Neuronal stem cell (in vitro differentiated cells): Measurements from ENCODE around the gene CTNND2.

Experiments used
- DNase-seq: peaks from one replicate; pipeline ENCODE4 v3.0.0-alpha.2; 2013; ENCODE audit warnings: low spot score
- H2AFZ ChIP-seq: one replicate; pipeline ENCODE4 v1.6.1; 2013; ENCODE audit warnings: mild to moderate bottlenecking, low read length, inconsistent platforms
- H2AK5ac ChIP-seq: 2 replicates; pipeline ENCODE4 v1.6.1; 2013; ENCODE audit warnings: low read depth, mild to moderate bottlenecking, inconsistent platforms, low read length, moderate library complexity, mixed read lengths
- H2BK120ac ChIP-seq: 2 replicates; pipeline ENCODE4 v1.6.1; 2013; ENCODE audit warnings: low read depth, mild to moderate bottlenecking, inconsistent platforms, low read length, moderate library complexity, mixed read lengths
- H2BK12ac ChIP-seq: one replicate; pipeline ENCODE4 v1.6.1; 2013; ENCODE audit warnings: low read length, inconsistent platforms
- H2BK15ac ChIP-seq: 2 replicates; pipeline ENCODE4 v1.6.1; 2013; ENCODE audit warnings: mild to moderate bottlenecking, low read length, inconsistent platforms, mixed read lengths
- H2BK5ac ChIP-seq: one replicate; pipeline ENCODE4 v1.6.1; 2013; ENCODE audit warnings: inconsistent platforms, mild to moderate bottlenecking, low read length, moderate library complexity
- H3K14ac ChIP-seq: one replicate; pipeline ENCODE4 v1.6.1; 2013; ENCODE audit warnings: low read length, inconsistent platforms
- H3K18ac ChIP-seq: 2 replicates; pipeline ENCODE4 v1.6.1; 2013; ENCODE audit warnings: low read length, inconsistent platforms
- H3K23ac ChIP-seq: 2 replicates; pipeline ENCODE4 v1.6.1; 2013; ENCODE audit warnings: low read depth, mild to moderate bottlenecking, mixed read lengths, low read length, inconsistent platforms; ENCODE audit not compliant: poor library complexity
- H3K27ac ChIP-seq: replicated peaks from 3 replicates; pipeline ENCODE4 v1.5.1; 2013; ENCODE audit warnings: low read length, inconsistent platforms
- H3K27me3 ChIP-seq, 3 experiments: 2 replicates each; pipeline ENCODE4 v1.6.1; 2013; ENCODE audit warnings: low read length in 3 of 3, mild to moderate bottlenecking in 2 of 3, inconsistent platforms in 1 of 3, low read depth in 1 of 3, mixed read lengths in 1 of 3, moderate library complexity in 1 of 3; ENCODE audit not compliant: control insufficient read depth in 3 of 3, insufficient read depth in 3 of 3
- H3K36me3 ChIP-seq, 2 donors: replicated peaks in 1 of 2; 2 replicates each; pipeline ENCODE4 v1.6.1; 2013; ENCODE audit warnings: low read length in 2 of 2; ENCODE audit not compliant: control insufficient read depth in 2 of 2, insufficient read depth in 2 of 2
- H3K4ac ChIP-seq: 2 replicates; pipeline ENCODE4 v1.6.1; 2013; ENCODE audit warnings: inconsistent platforms, mild to moderate bottlenecking, low read length, moderate library complexity
- H3K4me1 ChIP-seq, 2 donors: 1 replicate in 1 of 2; 2 replicates in 1 of 2; pipeline ENCODE4 v1.6.1; 2013; ENCODE audit warnings: low read length in 2 of 2, low read depth in 1 of 2; ENCODE audit not compliant: control insufficient read depth in 2 of 2, insufficient read depth in 1 of 2
- H3K4me2 ChIP-seq: one replicate; pipeline ENCODE4 v1.6.1; 2013; ENCODE audit warnings: mild to moderate bottlenecking, low read length, inconsistent platforms; ENCODE audit not compliant: insufficient read depth, poor library complexity, severe bottlenecking
- H3K4me3 ChIP-seq, 2 donors: 2 replicates each; pipeline ENCODE4 v1.5.1; 2013; ENCODE audit warnings: low read length in 2 of 2, mild to moderate bottlenecking in 2 of 2, inconsistent platforms in 1 of 2, moderate library complexity in 1 of 2
- H3K79me1 ChIP-seq: one replicate; pipeline ENCODE4 v1.6.1; 2013; ENCODE audit warnings: low read depth, mild to moderate bottlenecking, inconsistent platforms, low read length, moderate library complexity
- H3K9ac ChIP-seq: one replicate; pipeline ENCODE4 v1.6.1; 2013; ENCODE audit warnings: mild to moderate bottlenecking, low read depth, low read length, inconsistent platforms; ENCODE audit not compliant: poor library complexity
- H3K9me3 ChIP-seq, 2 donors: replicated peaks in 1 of 2; 2 replicates each; pipeline versions ENCODE3 to v1.6.1; 2013; ENCODE audit warnings: low read length in 2 of 2, mild to moderate bottlenecking in 2 of 2, inconsistent platforms in 1 of 2, low read depth in 1 of 2, mixed read lengths in 1 of 2, moderate library complexity in 1 of 2; ENCODE audit not compliant: control insufficient read depth in 2 of 2, insufficient read depth in 1 of 2
- H4K8ac ChIP-seq: one replicate; pipeline ENCODE4 v1.6.1; 2013; ENCODE audit warnings: low read depth, mild to moderate bottlenecking, inconsistent platforms, low read length, moderate library complexity
- H4K91ac ChIP-seq: one replicate; pipeline ENCODE4 v1.6.1; 2013; ENCODE audit warnings: low read length, low read depth, mild to moderate bottlenecking, inconsistent platforms; ENCODE audit not compliant: poor library complexity
- WGBS, 2 donors: extraction: QIAGEN DNeasy Blood & Tissue Kit; methylation state at CpG; one replicate each; pipeline ENCODE4 v1.1.7; 2013; ENCODE audit warnings: missing lambda C conversion rate in 2 of 2, mixed read lengths in 1 of 2; ENCODE audit not compliant: insufficient read length in 2 of 2, insufficient replicate concordance in 1 of 2; ENCODE audit errors: extremely low coverage in 2 of 2; 5-methylcytosine and 5-hydroxymethylcytosine counted together

The CTNND2 gene

DNA sequence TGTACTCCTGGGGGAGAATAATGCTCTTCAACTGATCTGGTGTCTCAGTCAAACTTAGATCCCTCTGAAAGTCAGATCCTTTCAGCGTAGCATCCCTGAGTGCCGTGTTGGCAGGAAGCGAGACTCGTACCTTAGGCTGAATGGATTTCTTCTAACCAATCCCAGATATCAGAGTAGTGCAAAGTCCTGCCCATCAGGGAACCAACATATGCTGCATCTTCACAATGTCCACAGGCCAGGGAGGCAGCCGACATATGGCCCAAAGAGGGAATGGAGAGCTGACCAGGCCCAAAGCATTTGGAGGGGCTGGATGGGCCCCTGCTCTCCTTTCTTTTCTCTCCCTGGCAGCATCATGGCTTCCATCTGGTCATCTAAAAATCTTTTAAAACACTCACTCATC lies 646.2 kb downstream of the CTNND2 start:
- Histone ChIP-seq H3K14ac (no peak overlapping the region), H3K27ac (no peak overlapping the region), H4K8ac (no peak overlapping the region), H3K4me1 (no peaks in the 10 kb centered on the region), H2BK120ac (no peak overlapping the region), H3K79me1 (no peaks in the 10 kb centered on the region), H3K27me3 (no peaks in the 10 kb centered on the region), H3K36me3 (no peaks in the 10 kb centered on the region), H2AK5ac (no peak overlapping the region), H2BK12ac (no peak overlapping the region), H2BK15ac (no peak overlapping the region), H3K9me3 (no peaks in the 10 kb centered on the region), H2BK5ac (no peak overlapping the region), H2AFZ (no peak overlapping the region), H3K4ac (no peak overlapping the region), H3K9ac (no peak overlapping the region), H3K4me2 (no peak overlapping the region), H3K23ac (no peak overlapping the region), H3K18ac (no peak overlapping the region), H3K4me3 (no peak overlapping the region), H4K91ac (no peak overlapping the region)
- no CpG with 5 or more reads among the region's 5 CpGs for WGBS, 2 donors
- no peak for DNase-seq

- Histone ChIP-seq H2AK5ac (no peak overlapping the region), H2BK12ac (no peak overlapping the region), H2AFZ (no peak overlapping the region), H3K36me3 (peaks cover 0 to 4% of the 10 kb centered on the region in 2 donors), H3K14ac (no peak overlapping the region), H3K9ac (no peak overlapping the region), H2BK5ac (no peak overlapping the region), H3K9me3 (no peaks in the 10 kb centered on the region), H2BK15ac (no peak overlapping the region), H3K18ac (no peak overlapping the region), H3K4me2 (no peak overlapping the region), H3K27ac (no peak overlapping the region), H3K23ac (no peak overlapping the region), H3K27me3 (no peaks in the 10 kb centered on the region), H4K8ac (no peak overlapping the region), H3K4ac (no peak overlapping the region), H2BK120ac (no peak overlapping the region), H3K4me3 (no peak overlapping the region), H4K91ac (no peak overlapping the region), H3K79me1 (no peaks in the 10 kb centered on the region), H3K4me1 (peaks cover 2 to 16% of the 10 kb centered on the region in 2 donors)
- no peak for DNase-seq
These were observed 651.7 kb downstream of the CTNND2 start for GRCh38 chr5:11252523-11252922.

DNA sequence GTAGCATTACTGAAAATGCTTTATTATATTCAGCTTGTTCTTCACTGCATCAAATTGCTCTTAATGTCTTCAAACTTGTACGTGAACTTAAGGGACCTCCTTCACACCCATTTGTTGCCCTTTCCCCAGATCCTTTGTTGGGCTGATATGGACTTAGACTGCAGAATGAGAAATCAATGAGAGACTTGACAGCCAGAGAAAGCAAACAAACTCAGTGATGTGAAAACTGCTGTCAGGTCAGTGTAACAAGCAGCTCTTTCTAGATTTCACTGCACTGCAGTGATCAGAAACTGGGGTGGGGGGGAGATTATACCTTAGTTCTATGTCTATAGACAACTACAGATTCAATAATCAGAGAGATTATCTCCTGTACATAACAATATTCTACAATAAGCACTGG lies 652.2 kb downstream of the CTNND2 start:
- Histone ChIP-seq H2AFZ (no peak overlapping the region), H2BK12ac (no peak overlapping the region), H4K91ac (no peak overlapping the region), H2AK5ac (no peak overlapping the region), H2BK5ac (no peak overlapping the region), H3K79me1 (no peaks in the 10 kb centered on the region), H3K4ac (no peak overlapping the region), H3K27ac (no peak overlapping the region), H3K27me3 (no peaks in the 10 kb centered on the region), H2BK120ac (no peak overlapping the region), H3K4me2 (no peak overlapping the region), H3K36me3 (peaks cover 0 to 4% of the 10 kb centered on the region in 2 donors), H3K9ac (no peak overlapping the region), H4K8ac (no peak overlapping the region), H3K18ac (no peak overlapping the region), H3K4me3 (no peak overlapping the region), H3K23ac (no peak overlapping the region), H3K4me1 (peaks cover 2 to 16% of the 10 kb centered on the region in 2 donors), H3K9me3 (no peaks in the 10 kb centered on the region), H3K14ac (no peak overlapping the region), H2BK15ac (no peak overlapping the region)
- DNase-seq, result no peak
- WGBS, 2 donors, result no CpG with 5 or more reads among the region's 1 CpG

DNA sequence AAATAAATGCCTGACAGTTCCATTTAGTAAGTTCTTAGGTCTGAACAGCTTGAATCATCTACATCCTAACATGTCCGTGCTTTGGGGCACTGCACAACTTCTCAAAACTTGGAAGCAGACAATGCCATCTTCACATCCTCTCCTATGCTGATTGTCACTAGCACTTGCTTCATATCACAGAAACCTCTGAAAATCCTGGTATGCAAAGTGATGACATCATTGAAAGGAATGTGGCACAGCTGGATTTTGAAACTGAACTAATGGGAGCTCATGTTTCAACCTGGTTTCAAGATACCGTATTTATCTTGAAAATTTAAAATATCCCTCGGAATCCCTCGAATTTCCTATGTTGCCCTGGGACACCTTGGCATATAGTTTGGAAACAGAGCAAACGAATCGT lies 653.0 kb downstream of the CTNND2 start:
- no CpG with 5 or more reads among the region's 6 CpGs for WGBS, 2 donors
- Histone ChIP-seq H2BK12ac (no peak overlapping the region), H3K4ac (no peak overlapping the region), H3K23ac (no peak overlapping the region), H3K27me3 (no peaks in the 10 kb centered on the region), H3K4me1 (peaks cover 2 to 16% of the 10 kb centered on the region in 2 donors), H3K14ac (no peak overlapping the region), H4K91ac (no peak overlapping the region), H2AFZ (no peak overlapping the region), H2BK120ac (no peak overlapping the region), H3K9ac (no peak overlapping the region), H2BK5ac (no peak overlapping the region), H3K18ac (no peak overlapping the region), H2AK5ac (no peak overlapping the region), H4K8ac (no peak overlapping the region), H3K4me3 (no peak overlapping the region), H3K9me3 (no peaks in the 10 kb centered on the region), H3K36me3 (peaks cover 0 to 4% of the 10 kb centered on the region in 2 donors), H3K27ac (no peak overlapping the region), H2BK15ac (no peak overlapping the region), H3K79me1 (no peaks in the 10 kb centered on the region), H3K4me2 (no peak overlapping the region)
- DNase-seq, result peak; percentile 6
